ENCODE measurements around the gene TUBA8.
"Not testable (repeated sequence)": the region's sequence is repeated elsewhere in the genome, so short reads cannot be mapped to it uniquely, and the experiment has no call there.

TUBA8 gene

GRCh38 chr22:18108187-18108586 lies 2.4 kb upstream of the TUBA8 start:
- no peak for DNase-seq

- no peak for DNase-seq
These were observed 1.0 kb upstream of the TUBA8 start for GRCh38 chr22:18109410-18110193.

GRCh38 chr22:18110954-18111758 lies 547 bp downstream of the TUBA8 start:
- DNase-seq: no peak

GRCh38 chr22:18111759-18112330 lies 1.2 kb downstream of the TUBA8 start:
- no peak for DNase-seq

- no peak for DNase-seq
These were observed 1.8 kb downstream of the TUBA8 start for GRCh38 chr22:18112440-18112839.

GRCh38 chr22:18113680-18114394 lies 3.2 kb downstream of the TUBA8 start:
- DNase-seq: no peak

- DNase-seq: no peak
These were observed 3.9 kb downstream of the TUBA8 start for GRCh38 chr22:18114495-18114894.

- no peak for DNase-seq
These were observed 4.5 kb downstream of the TUBA8 start for GRCh38 chr22:18114976-18115652.

- DNase-seq: no peak
These were observed 5.3 kb downstream of the TUBA8 start for GRCh38 chr22:18115906-18116371.

- no peak for DNase-seq
These were observed 6.0 kb downstream of the TUBA8 start for GRCh38 chr22:18116634-18117033.

GRCh38 chr22:18118345-18118915 lies 7.8 kb downstream of the TUBA8 start:
- DNase-seq: no peak

- DNase-seq: no peak
These were observed 9.0 kb downstream of the TUBA8 start for GRCh38 chr22:18119409-18120110.

GRCh38 chr22:18120857-18121256 lies 10.2 kb downstream of the TUBA8 start:
- no peak for DNase-seq

- DNase-seq: no peak
These were observed 10.9 kb downstream of the TUBA8 start for GRCh38 chr22:18121506-18121905.

GRCh38 chr22:18121954-18122554 lies 11.4 kb downstream of the TUBA8 start:
- no peak for DNase-seq

- DNase-seq: not testable (repeated sequence)
These were observed 12.9 kb downstream of the TUBA8 start for GRCh38 chr22:18123476-18124025.

GRCh38 chr22:18126606-18127005 lies 16.0 kb downstream of the TUBA8 start:
- no peak for DNase-seq

- DNase-seq: no peak
These were observed 19.4 kb downstream of the TUBA8 start for GRCh38 chr22:18130018-18130417.

- no peak for DNase-seq
These were observed 20.3 kb downstream of the TUBA8 start for GRCh38 chr22:18130699-18131429.

GRCh38 chr22:18133452-18133851 lies 22.8 kb downstream of the TUBA8 start:
- no peak for DNase-seq
